Loucy (cell line): ENCODE results near the gene CD37.

Experiments used
- H2AFZ ChIP-seq: fragments of 200-600 bp; sonication (generic); 2 replicates; pipeline ENCODE4 v1.6.0; 2016; ENCODE audit warnings: antibody characterized with exemption, mild to moderate bottlenecking, low read length, moderate library complexity
- H3F3A ChIP-seq: fragments of 200-600 bp; 2 replicates; pipeline ENCODE4 v1.6.0; 2016; ENCODE audit warnings: antibody characterized with exemption, low read depth, mild to moderate bottlenecking
- H3K27me3 ChIP-seq: fragments of 200-600 bp; sonication (generic); 2 replicates; pipeline ENCODE4 v1.6.1; 2014; ENCODE audit warnings: low read length, mild to moderate bottlenecking; ENCODE audit not compliant: insufficient read depth, poor library complexity, severe bottlenecking
- H3K36me3 ChIP-seq: fragments of 200-600 bp; sonication (generic); 2 replicates; pipeline ENCODE4 v1.6.1; 2016; ENCODE audit warnings: low read length; ENCODE audit not compliant: insufficient read depth
- H3K4me1 ChIP-seq: fragments of 200-600 bp; sonication (generic); 2 replicates; pipeline ENCODE4 v1.5.1; 2014; ENCODE audit warnings: low read length, mild to moderate bottlenecking; ENCODE audit not compliant: insufficient read depth, poor library complexity, severe bottlenecking
- H3K4me2 ChIP-seq: fragments of 200-600 bp; sonication (generic); 2 replicates; pipeline ENCODE4 v1.6.0; 2014; ENCODE audit warnings: antibody characterized with exemption, low read length, low read depth, mild to moderate bottlenecking; ENCODE audit not compliant: poor library complexity, severe bottlenecking
- H3K4me3 ChIP-seq: fragments of 200-600 bp; sonication (generic); 2 replicates; pipeline ENCODE4 v1.5.1; 2014; ENCODE audit warnings: low read length, mild to moderate bottlenecking, mixed read lengths; ENCODE audit not compliant: poor library complexity, severe bottlenecking
- H3K79me2 ChIP-seq: fragments of 200-600 bp; sonication (generic); 2 replicates; pipeline ENCODE4 v1.6.1; 2014; ENCODE audit warnings: low read length; ENCODE audit not compliant: insufficient read depth
- H3K9ac ChIP-seq: fragments of 200-600 bp; sonication (generic); 2 replicates; pipeline ENCODE4 v1.6.0; 2014; ENCODE audit warnings: mild to moderate bottlenecking, low read depth, low read length, moderate library complexity; ENCODE audit not compliant: poor library complexity, severe bottlenecking
- H3K9me2 ChIP-seq: fragments of 200-600 bp; sonication (generic); replicated peaks from 2 replicates; pipeline ENCODE4 v1.6.1; 2016; ENCODE audit warnings: low read depth, low read length, mixed read lengths
- H3K9me3 ChIP-seq: fragments of 200-600 bp; sonication (generic); 2 replicates; pipeline ENCODE4 v1.6.1; 2014; ENCODE audit warnings: mild to moderate bottlenecking, antibody characterized with exemption, low read length, low read depth; ENCODE audit not compliant: insufficient read depth
- H4K20me1 ChIP-seq: fragments of 200-600 bp; sonication (generic); 2 replicates; pipeline ENCODE4 v1.6.0; 2014; ENCODE audit warnings: antibody characterized with exemption, low read length, mild to moderate bottlenecking; ENCODE audit not compliant: insufficient read depth, poor library complexity, severe bottlenecking
- CTCF ChIP-seq: fragments of 200-600 bp; sonication (generic); conservative IDR thresholded peaks from 2 replicates; pipeline ENCODE4 v1.5.1; 2014; ENCODE audit warnings: mild to moderate bottlenecking, antibody characterized with exemption, low read length
- EZH2phosphoT487 ChIP-seq: fragments of 200-600 bp; IDR thresholded peaks from 2 replicates; pipeline ENCODE4 v1.6.1; 2018; ENCODE audit warnings: antibody characterized with exemption, mild to moderate bottlenecking, moderate library complexity, borderline replicate concordance

The CD37 gene

DNA sequence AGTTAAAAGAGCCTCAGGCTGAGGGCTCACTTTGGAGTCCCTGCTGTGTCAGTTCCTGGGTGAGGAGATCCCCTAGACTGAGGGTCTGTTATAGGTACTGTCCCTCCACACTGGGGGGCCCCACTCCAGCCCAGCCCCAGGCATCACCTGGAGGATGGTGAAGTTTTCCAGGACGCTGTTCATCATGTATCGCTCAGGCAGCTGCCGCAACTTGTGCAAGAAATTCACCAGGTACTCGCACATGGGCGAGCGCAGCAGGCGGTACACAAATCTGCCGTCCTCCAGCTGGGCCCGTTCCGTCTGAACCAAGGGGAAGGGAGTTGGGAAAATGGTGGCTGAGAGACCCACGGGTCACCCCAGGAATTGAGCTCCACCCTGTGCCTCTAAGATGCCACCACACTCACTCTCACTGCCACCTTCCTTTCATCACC, 7.1 kb downstream of the CD37 start:
- no peaks in the 10 kb centered on the region for H3K36me3 ChIP-seq
- H3K9ac ChIP-seq: no peak overlapping the region

GRCh38 chr19:49343123-49343522, 7.9 kb downstream of the CD37 start:
- 0 out of 2 replicates have a peak, but pooled peaks cover 5% of the 10 kb centered on the region for H3F3A ChIP-seq
- H2AFZ ChIP-seq: no peak overlapping the region
- peaks cover 17% of the 10 kb centered on the region for H3K4me1 ChIP-seq
- H3K36me3 ChIP-seq: no peaks in the 10 kb centered on the region
- no peak overlapping the region for H3K4me3 ChIP-seq
- H3K27me3 ChIP-seq: no peaks in the 10 kb centered on the region
- H3K9ac ChIP-seq: no peak overlapping the region
- H4K20me1 ChIP-seq: no peaks in the 10 kb centered on the region
- H3K79me2 ChIP-seq: no peaks in the 10 kb centered on the region
- no peak overlapping the region for H3K4me2 ChIP-seq
- no peaks in the 10 kb centered on the region for H3K9me2 ChIP-seq
- no peaks in the 10 kb centered on the region for H3K9me3 ChIP-seq
- no peak for TF ChIP-seq EZH2phosphoT487
- TF ChIP-seq CTCF: no peak

More for the DNA sequence above, 7.1 kb downstream of the CD37 start:
- no peaks in the 10 kb centered on the region for H4K20me1 ChIP-seq
- H3K27me3 ChIP-seq: no peaks in the 10 kb centered on the region
- H2AFZ ChIP-seq: no peak overlapping the region
- no peaks in the 10 kb centered on the region for H3K9me3 ChIP-seq
- TF ChIP-seq CTCF (no peak), EZH2phosphoT487 (no peak)
- no peaks in the 10 kb centered on the region for H3K9me2 ChIP-seq
- H3K4me2 ChIP-seq: no peak overlapping the region
- H3K4me1 ChIP-seq: peaks cover 17% of the 10 kb centered on the region
- H3F3A ChIP-seq: 0 out of 2 replicates have a peak, but pooled peaks cover 5% of the 10 kb centered on the region
- no peak overlapping the region for H3K4me3 ChIP-seq
- no peaks in the 10 kb centered on the region for H3K79me2 ChIP-seq

- no peaks in the 10 kb centered on the region for H3K9me2 ChIP-seq
- no peak overlapping the region for H3K4me3 ChIP-seq
- H3K4me2 ChIP-seq: no peak overlapping the region
- no peaks in the 10 kb centered on the region for H3K36me3 ChIP-seq
- no peak for TF ChIP-seq CTCF
- TF ChIP-seq EZH2phosphoT487: no peak
- H3K4me1 ChIP-seq: peaks cover 14% of the 10 kb centered on the region
- no peaks in the 10 kb centered on the region for H4K20me1 ChIP-seq
- no peak overlapping the region for H3K9ac ChIP-seq
- H2AFZ ChIP-seq: no peak overlapping the region
- no peaks in the 10 kb centered on the region for H3K9me3 ChIP-seq
- no peaks in the 10 kb centered on the region for H3K27me3 ChIP-seq
- H3K79me2 ChIP-seq: no peaks in the 10 kb centered on the region
- H3F3A ChIP-seq: 0 out of 2 replicates have a peak, but pooled peaks cover 5% of the 10 kb centered on the region
Measured at GRCh38 chr19:49344505-49345423, 9.6 kb downstream of the CD37 start.
